ENCODE data around the gene GPR153.
A peak's percentile ranks its signal among the peaks of the same experiment; 100 is the strongest.
"Not testable (repeated sequence)": the region's sequence is repeated elsewhere in the genome, so short reads cannot be mapped to it uniquely, and the experiment has no call there.

GPR153 gene

GRCh38 chr1:6235296-6235677 lies 25.6 kb downstream of the GPR153 start:
- H3K4me3 ChIP-seq (ENCODE audit: low read depth, low read length) = peak overlapping the region; percentile 92

DNA sequence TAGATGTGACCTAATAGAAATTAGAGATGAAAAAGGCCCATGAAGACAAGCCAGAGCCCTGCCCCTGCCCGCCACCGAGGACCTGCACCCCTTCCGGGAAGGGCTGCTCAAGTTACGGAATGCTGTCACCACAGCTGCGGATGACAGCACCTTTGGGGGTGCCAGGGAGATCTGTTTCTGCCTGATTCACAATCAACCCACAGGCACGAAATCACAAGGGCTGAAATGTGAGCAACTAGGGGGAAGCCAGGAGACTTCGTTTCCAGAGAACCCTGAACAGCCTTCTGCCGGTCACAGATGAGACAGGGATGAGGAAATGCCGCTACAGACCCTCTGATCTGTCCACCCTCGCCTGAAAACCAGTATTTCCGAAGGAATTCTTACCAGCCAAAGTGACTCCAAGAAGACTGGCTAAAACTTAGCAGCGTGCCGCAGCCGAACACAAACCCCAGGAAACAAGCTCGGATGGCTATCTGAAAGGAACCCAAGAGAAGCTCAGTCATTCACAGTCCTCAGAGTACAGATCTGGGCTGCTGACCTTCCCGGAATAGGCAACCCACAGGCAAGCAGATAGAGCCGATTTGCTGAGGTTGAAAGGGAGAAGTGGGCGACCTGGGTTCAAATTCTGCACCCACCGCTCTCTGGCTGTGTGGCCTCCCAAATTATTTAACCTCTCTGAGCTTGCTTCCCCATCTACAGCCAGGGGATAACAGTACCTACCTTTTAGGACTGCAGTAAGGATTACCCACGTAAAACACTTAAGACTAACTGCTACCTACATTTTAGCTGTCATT lies 26.2 kb downstream of the GPR153 start:
- H3K4me3 ChIP-seq (ENCODE audit: low read depth, low read length) = peak overlapping the region; percentile 92

- H3K4me3 ChIP-seq (ENCODE audit: low read depth, low read length) = no peak overlapping the region
Measured at GRCh38 chr1:6233376-6233775, 27.5 kb downstream of the GPR153 start.

DNA sequence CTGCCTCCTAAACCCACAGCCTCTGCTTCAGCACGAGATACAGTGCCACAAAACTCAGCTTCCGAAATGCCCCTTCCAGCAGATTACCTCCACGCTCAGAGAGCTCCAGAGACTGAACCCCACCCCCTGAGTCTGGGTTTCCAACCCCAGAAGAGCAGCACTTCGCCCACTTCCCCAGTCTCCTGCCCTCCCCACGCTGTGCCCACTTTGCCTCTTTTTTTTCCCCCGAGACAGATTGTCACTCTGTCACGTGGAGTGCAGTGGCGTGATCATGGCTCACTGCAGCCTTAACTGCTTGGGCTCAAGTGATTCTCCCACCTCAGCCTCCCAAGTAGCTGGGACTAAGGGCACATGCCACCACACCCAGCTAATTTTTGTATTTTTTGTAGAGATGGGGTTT lies 35.2 kb downstream of the GPR153 start:
- no peak overlapping the region for H3K4me3 ChIP-seq (ENCODE audit: low read depth, low read length)

DNA sequence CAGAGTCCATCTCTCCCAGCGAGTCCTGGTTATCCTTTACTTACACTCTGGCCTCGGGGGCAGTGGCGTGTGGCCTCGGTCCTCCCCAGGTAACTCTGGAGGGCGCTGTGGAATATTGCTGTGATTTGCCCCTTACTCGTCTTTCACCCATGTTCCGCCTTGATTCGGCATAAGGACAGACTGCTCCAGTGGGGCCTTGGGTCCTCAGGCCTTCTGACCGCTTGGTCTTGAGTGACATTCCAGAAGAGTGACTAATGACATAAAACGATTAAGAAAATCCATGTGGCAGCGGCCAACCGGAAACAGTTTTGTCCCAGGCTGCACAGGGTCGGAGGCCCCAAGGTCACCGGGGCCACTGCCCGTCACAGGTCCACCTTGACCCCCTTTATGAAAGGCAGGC lies 36.2 kb downstream of the GPR153 start:
- H3K4me3 ChIP-seq (ENCODE audit: low read depth, low read length) = no peak overlapping the region

- no peak overlapping the region for H3K4me3 ChIP-seq (ENCODE audit: low read depth, low read length)
Measured at GRCh38 chr1:6223617-6224016, 37.3 kb downstream of the GPR153 start.

GRCh38 chr1:6222636-6223035 lies 38.3 kb downstream of the GPR153 start:
- no peak overlapping the region for H3K4me3 ChIP-seq (ENCODE audit: low read depth, low read length)

- no peak overlapping the region for H3K4me3 ChIP-seq (ENCODE audit: low read depth, low read length)
Measured at GRCh38 chr1:6221210-6221784, 39.6 kb downstream of the GPR153 start.

DNA sequence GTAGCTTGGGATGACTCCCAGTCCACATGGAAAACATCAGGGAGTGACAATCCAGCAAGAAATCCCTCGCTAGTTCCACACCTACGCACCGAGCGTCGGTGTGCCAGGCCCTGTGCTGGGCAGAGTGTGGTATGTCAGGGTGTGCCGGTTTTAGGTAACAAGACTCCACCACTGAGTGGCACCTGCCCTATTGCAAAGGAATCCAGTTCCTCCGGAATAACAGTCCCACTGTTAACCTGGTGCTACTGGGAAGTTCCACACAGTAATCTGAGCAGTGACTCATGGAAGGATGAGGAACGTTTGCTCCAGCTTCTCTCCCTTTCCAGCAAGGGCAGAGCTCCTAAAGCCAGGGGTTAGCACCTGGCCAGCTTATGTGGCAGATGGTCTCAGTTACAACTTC lies 40.7 kb downstream of the GPR153 start:
- H3K4me3 ChIP-seq (ENCODE audit: low read depth, low read length) = no peak overlapping the region

GRCh38 chr1:6219641-6220040 lies 41.3 kb downstream of the GPR153 start:
- not testable (repeated sequence) for H3K4me3 ChIP-seq (ENCODE audit: low read depth, low read length)

- no peak overlapping the region for H3K4me3 ChIP-seq (ENCODE audit: low read depth, low read length)
Measured at GRCh38 chr1:6218375-6219164, 42.3 kb downstream of the GPR153 start.

- H3K4me3 ChIP-seq (ENCODE audit: low read depth, low read length) = no peak overlapping the region
Measured at GRCh38 chr1:6212193-6212959, 48.5 kb downstream of the GPR153 start.

- H3K4me3 ChIP-seq (ENCODE audit: low read depth, low read length) = no peak overlapping the region
Measured at GRCh38 chr1:6211731-6212130, 49.2 kb downstream of the GPR153 start.

- H3K4me3 ChIP-seq (ENCODE audit: low read depth, low read length) = no peak overlapping the region
Measured at GRCh38 chr1:6210591-6211355, 50.1 kb downstream of the GPR153 start.

DNA sequence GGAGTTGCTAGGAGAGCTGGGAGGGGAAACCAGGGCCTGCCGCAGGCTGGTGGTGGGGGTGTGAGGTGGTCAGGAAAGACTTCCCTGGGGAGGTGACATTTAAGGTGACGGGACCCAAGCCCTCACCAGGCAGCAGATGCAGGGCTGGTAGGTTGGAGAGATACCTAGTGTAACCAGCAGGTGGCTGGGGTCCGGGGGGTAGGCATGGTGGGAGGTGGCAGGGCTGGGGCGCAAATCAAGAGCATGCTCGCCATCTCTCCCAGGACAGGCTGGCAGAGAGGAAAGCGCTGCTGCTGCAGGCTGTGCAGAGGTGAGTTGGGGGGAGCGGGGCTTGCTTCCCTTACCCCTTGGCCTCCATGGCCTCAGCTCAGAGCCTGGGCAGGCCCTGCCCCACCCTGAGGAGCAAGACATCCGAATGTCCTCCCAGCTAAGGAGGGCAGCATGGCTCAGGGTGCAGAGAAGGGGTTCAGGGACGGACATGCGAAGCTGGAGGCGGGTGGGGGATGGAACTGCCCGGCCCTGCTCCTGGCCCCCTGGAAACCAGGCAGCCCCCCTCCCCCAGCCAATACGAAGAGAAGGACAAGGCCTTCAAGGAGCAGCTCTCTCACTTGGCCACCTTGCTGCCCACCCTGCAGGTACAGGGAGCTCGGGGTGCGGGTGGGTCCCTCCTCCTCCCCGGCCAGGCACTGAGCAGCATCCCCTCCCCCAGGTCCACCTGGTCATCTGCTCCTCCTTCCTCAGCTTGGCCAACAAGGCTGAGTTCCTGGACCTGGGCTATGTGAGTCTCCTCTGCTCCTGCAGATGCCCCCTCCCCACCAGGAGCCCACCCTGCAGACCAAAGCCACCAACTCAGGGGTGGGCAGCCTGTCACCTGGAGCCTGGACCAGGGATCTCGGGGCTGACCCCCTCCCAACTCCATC lies 51.0 kb downstream of the GPR153 start:
- H3K4me3 ChIP-seq (ENCODE audit: low read depth, low read length) = no peak overlapping the region

DNA sequence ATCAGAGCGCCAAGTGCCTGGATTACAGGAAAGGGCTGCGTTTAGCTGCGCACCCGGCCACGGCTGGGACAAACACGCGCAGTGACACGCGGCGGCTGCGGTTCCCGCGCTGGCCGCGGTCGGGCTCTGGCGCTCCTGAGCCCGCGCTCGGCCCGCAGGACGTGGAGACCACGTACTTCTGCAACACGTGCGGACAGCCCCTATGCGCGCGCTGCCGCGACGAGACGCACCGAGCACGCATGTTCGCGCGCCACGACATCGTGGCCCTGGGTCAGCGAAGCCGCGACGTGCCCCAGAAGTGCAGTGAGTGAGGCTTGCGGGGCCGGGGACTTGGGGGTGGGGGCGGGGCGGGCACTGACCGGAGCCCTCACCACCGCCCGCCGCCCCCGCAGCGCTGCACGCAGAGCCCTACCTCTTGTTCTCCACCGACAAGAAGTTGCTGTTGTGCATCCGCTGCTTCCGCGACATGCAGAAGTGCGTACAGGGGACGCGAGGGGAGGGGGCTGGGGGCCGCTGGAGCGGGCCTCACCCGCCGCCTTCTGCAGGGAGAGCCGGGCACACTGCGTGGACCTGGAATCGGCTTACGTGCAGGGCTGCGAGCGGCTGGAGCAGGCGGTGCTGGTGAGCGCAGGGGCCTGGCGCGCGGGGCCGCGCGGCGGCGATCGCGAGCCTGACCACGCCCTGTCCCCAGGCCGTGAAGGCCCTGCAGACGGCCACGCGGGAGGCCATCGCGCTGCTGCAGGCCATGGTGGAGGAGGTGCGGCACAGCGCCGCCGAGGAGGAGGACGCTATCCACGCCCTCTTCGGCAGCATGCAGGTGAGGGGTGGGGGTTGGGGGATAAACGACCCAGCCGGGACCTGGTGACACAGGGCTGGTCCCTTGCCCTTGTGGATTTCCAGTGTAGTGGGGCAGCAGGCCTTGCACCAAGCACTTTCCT lies 51.9 kb downstream of the GPR153 start:
- peak overlapping the region; percentile 13 for H3K4me3 ChIP-seq (ENCODE audit: low read depth, low read length)

- H3K4me3 ChIP-seq (ENCODE audit: low read depth, low read length) = no peak overlapping the region
Measured at GRCh38 chr1:6207921-6208320, 53.0 kb downstream of the GPR153 start.

Data from iPS-11a (cell line).